ENCODE data around the gene MYO1H.
"Not testable (repeated sequence)": the region's sequence is repeated elsewhere in the genome, so short reads cannot be mapped to it uniquely, and the experiment has no call there.

Gene MYO1H

GRCh38 chr12:109418848-109419480 lies 71.3 kb downstream of the MYO1H start:
- peak; percentile 84 for DNase-seq

GRCh38 chr12:109421355-109422087 lies 73.8 kb downstream of the MYO1H start:
- DNase-seq, result no peak

GRCh38 chr12:109422251-109422650 lies 74.6 kb downstream of the MYO1H start:
- no peak for DNase-seq

GRCh38 chr12:109423392-109423791 lies 75.7 kb downstream of the MYO1H start:
- DNase-seq, result no peak

- DNase-seq, result peak; percentile 10
These were observed 80.4 kb downstream of the MYO1H start for GRCh38 chr12:109428037-109428629.

- DNase-seq, result not testable (repeated sequence)
These were observed 81.1 kb downstream of the MYO1H start for GRCh38 chr12:109428804-109429203.

- DNase-seq, result no peak
These were observed 82.5 kb downstream of the MYO1H start for GRCh38 chr12:109430244-109430643.

GRCh38 chr12:109432431-109432830 lies 84.7 kb downstream of the MYO1H start:
- DNase-seq, result no peak

GRCh38 chr12:109432842-109433304 lies 85.2 kb downstream of the MYO1H start:
- peak; percentile 18 for DNase-seq

GRCh38 chr12:109433618-109434017 lies 85.9 kb downstream of the MYO1H start:
- no peak for DNase-seq

- no peak for DNase-seq
These were observed 86.9 kb downstream of the MYO1H start for GRCh38 chr12:109434582-109434981.

- DNase-seq, result no peak
These were observed 87.9 kb downstream of the MYO1H start for GRCh38 chr12:109435428-109436187.

- no peak for DNase-seq
These were observed 88.5 kb downstream of the MYO1H start for GRCh38 chr12:109436188-109436560.

GRCh38 chr12:109439181-109439580 lies 91.5 kb downstream of the MYO1H start:
- DNase-seq, result no peak

- DNase-seq, result not testable (repeated sequence)
These were observed 92.3 kb downstream of the MYO1H start for GRCh38 chr12:109439951-109440350.

- DNase-seq, result no peak
These were observed 93.3 kb downstream of the MYO1H start for GRCh38 chr12:109440851-109441490.

GRCh38 chr12:109443794-109444193 lies 96.1 kb downstream of the MYO1H start:
- no peak for DNase-seq

GRCh38 chr12:109444259-109444658 lies 96.6 kb downstream of the MYO1H start:
- DNase-seq, result no peak

- no peak for DNase-seq
These were observed 97.5 kb downstream of the MYO1H start for GRCh38 chr12:109445191-109445609.

GRCh38 chr12:109446869-109447268 lies 99.2 kb downstream of the MYO1H start:
- no peak for DNase-seq

GRCh38 chr12:109447482-109447881 lies 99.8 kb downstream of the MYO1H start:
- DNase-seq, result no peak

- no peak for DNase-seq
These were observed 100.6 kb downstream of the MYO1H start for GRCh38 chr12:109448272-109448671.
